Sigmoid colon (tissue), 4 donors: ENCODE results near the gene OR51T1.

ENCODE experiments used
- CTCF ChIP-seq, 4 experiments: fragments of 450-650 bp in 3 of 4; fragments of 200-600 bp in 1 of 4; IDR thresholded peaks; one replicate each; pipeline ENCODE4 v1.5.1; 2016 to 2019; ENCODE audit warnings: antibody characterized with exemption in 4 of 4, mild to moderate bottlenecking in 3 of 4, moderate library complexity in 2 of 4
- EP300 ChIP-seq, 4 donors: sonication (generic); formaldehyde crosslinking; IDR thresholded peaks; one replicate each; pipeline ENCODE4 v1.6.1; 2017; ENCODE audit warnings: antibody characterized with exemption in 4 of 4
- POLR2A ChIP-seq, 2 donors: fragments of 450-650 bp; IDR thresholded peaks; one replicate each; pipeline ENCODE4 v1.6.1; 2016; ENCODE audit warnings: antibody characterized with exemption in 2 of 2, mild to moderate bottlenecking in 2 of 2, moderate library complexity in 2 of 2

- no peak for TF ChIP-seq POLR2A (IDR thresholded peaks at IDR 0.05)
- TF ChIP-seq CTCF (IDR thresholded peaks at IDR 0.05): no peak
- no peak for TF ChIP-seq EP300 (IDR thresholded peaks at IDR 0.05)
Observed at GRCh38 chr11:4881188-4881587, 512 bp upstream of the OR51T1 start.
